Gastroesophageal sphincter (tissue), 3 donors: ENCODE measurements around the gene GTF3C2.
"Not testable (repeated sequence)": the region's sequence is repeated elsewhere in the genome, so short reads cannot be mapped to it uniquely, and the experiment has no call there.

ENCODE experiments used
- CTCF ChIP-seq, 4 experiments: fragments of 200-600 bp in 2 of 4; fragments of 450-650 bp in 2 of 4; sonication (generic) in 1 of 4; IDR thresholded peaks; one replicate each; pipeline ENCODE4 v1.5.1; 2017 to 2019; ENCODE audit warnings: antibody characterized with exemption in 4 of 4, mild to moderate bottlenecking in 2 of 4, moderate library complexity in 2 of 4
- EP300 ChIP-seq: sonication (generic); formaldehyde crosslinking; IDR thresholded peaks from one replicate; pipeline ENCODE4 v1.6.1; 2017; ENCODE audit warnings: antibody characterized with exemption, mild to moderate bottlenecking
- POLR2A ChIP-seq, 2 donors: fragments of 450-650 bp; IDR thresholded peaks; one replicate each; pipeline ENCODE4 v1.6.1; 2017; ENCODE audit warnings: antibody characterized with exemption in 2 of 2, mild to moderate bottlenecking in 2 of 2, moderate library complexity in 1 of 2
- POLR2AphosphoS5 ChIP-seq: sonication (generic); formaldehyde crosslinking; IDR thresholded peaks from one replicate; pipeline ENCODE4 v1.6.1; 2017; ENCODE audit warnings: antibody characterized with exemption

DNA sequence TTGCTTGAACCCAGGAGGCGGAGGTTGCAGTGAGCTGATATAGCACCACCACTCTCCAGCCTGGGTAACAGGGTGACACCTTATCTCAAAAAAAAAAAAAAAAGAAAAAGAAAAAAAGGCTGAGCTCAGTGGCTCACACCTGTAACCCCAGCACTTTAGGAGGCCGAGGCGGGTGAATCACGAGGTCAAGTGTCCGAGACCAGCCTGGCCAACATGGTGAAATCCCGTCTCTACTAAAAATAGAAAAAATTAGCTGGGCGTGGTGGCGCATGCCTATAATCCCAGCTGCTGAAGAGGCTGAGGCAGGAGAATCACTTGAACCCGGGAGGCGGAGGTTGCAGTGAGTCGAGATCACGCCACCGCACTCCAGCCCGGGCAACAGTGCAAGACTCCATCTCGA lies 36.7 kb downstream of the GTF3C2 start:
- not testable (repeated sequence) for TF ChIP-seq CTCF (IDR thresholded peaks at IDR 0.05); POLR2A (IDR thresholded peaks at IDR 0.05); POLR2AphosphoS5; EP300
